CD4-positive, alpha-beta T cell (primary cell): Measurements from ENCODE around the gene GIPR. TPM values are rescaled to one million over a fixed set of nuclear protein-coding genes. Genes with fewer than 3 reads are reported as not detected.
"Not testable (repeated sequence)": the region's sequence is repeated elsewhere in the genome, so short reads cannot be mapped to it uniquely, and the experiment has no call there.

Experiments used
- ATAC-seq: fragments of 200-7000 bp; cut with Tn5 transposase; one replicate; pipeline ENCODE4 v1.10.0; 2022; ENCODE audit warnings: mild to moderate bottlenecking; ENCODE audit not compliant: poor library complexity
- CTCF ChIA-PET: fragments of 350-600 bp; sonication (Branson Sonifier 250); formaldehyde crosslinking; loops from one replicate; lab custom pipeline; 2021; ENCODE audit warnings: antibody characterized with exemption, inconsistent platforms; lab: Charles Lee
- POLR2A ChIA-PET: fragments of 350-600 bp; sonication (Branson Sonifier 250); formaldehyde crosslinking; loops from one replicate; lab custom pipeline; 2021; ENCODE audit warnings: antibody characterized with exemption, inconsistent platforms; lab: Charles Lee
- DNase-seq, 14 experiments: peaks; one replicate each; pipeline ENCODE4 v3.0.0-alpha.2; 2013 to 2020; ENCODE audit warnings: mixed read lengths in 2 of 14
- H3K27ac ChIP-seq, 2 donors: one replicate each; pipeline versions ENCODE4 v1.5.1 to v1.7.0; 2013; ENCODE audit warnings: low read length in 2 of 2, low read depth in 1 of 2, mild to moderate bottlenecking in 1 of 2
- H3K27me3 ChIP-seq, 2 experiments: 1 replicate in 1 of 2; 2 replicates in 1 of 2; pipeline versions ENCODE4 v1.6.1 to v1.7.0; 2013; ENCODE audit warnings: low read length in 2 of 2, control low read depth in 1 of 2, mild to moderate bottlenecking in 1 of 2, moderate library complexity in 1 of 2; ENCODE audit not compliant: insufficient read depth in 2 of 2, control insufficient read depth in 1 of 2
- H3K36me3 ChIP-seq: one replicate; pipeline ENCODE4 v1.6.1; 2013; ENCODE audit warnings: low read length, control low read depth; ENCODE audit not compliant: insufficient read depth
- H3K4me1 ChIP-seq: one replicate; pipeline ENCODE4 v1.6.1; 2013; ENCODE audit warnings: low read length, control low read depth; ENCODE audit not compliant: insufficient read depth
- H3K4me3 ChIP-seq: one replicate; pipeline ENCODE4 v1.5.1; 2013; ENCODE audit warnings: mild to moderate bottlenecking, low read length, moderate library complexity
- H3K9me3 ChIP-seq, 2 experiments: 1 replicate in 1 of 2; 2 replicates in 1 of 2; pipeline versions ENCODE4 v1.6.1 to v1.7.0; 2013; ENCODE audit warnings: low read length in 2 of 2, mild to moderate bottlenecking in 2 of 2, control low read depth in 1 of 2, moderate library complexity in 1 of 2; ENCODE audit not compliant: control insufficient read depth in 1 of 2, insufficient read depth in 1 of 2
- H3K27ac Mint-ChIP-seq: one replicate; pipeline ENCODE4 v1.8.0; 2020; ENCODE audit warnings: mixed read lengths
- H3K27me3 Mint-ChIP-seq: one replicate; pipeline ENCODE4 v1.8.0; 2021; ENCODE audit warnings: mixed read lengths
- H3K36me3 Mint-ChIP-seq: one replicate; pipeline ENCODE4 v1.8.0; 2021; ENCODE audit warnings: low read depth, mixed read lengths
- H3K4me1 Mint-ChIP-seq: one replicate; pipeline ENCODE4 v1.8.0; 2021; ENCODE audit warnings: low read depth, mixed read lengths
- H3K4me3 Mint-ChIP-seq: one replicate; pipeline ENCODE4 v1.8.0; 2020; ENCODE audit warnings: mild to moderate bottlenecking, mixed read lengths
- H3K9me3 Mint-ChIP-seq: one replicate; pipeline ENCODE4 v1.8.0; 2020; ENCODE audit warnings: mixed read lengths
- CTCF ChIP-seq: fragments of 200-600 bp; IDR thresholded peaks from one replicate; pipeline ENCODE4 v1.8.0; 2022; ENCODE audit warnings: antibody characterized with exemption, mild to moderate bottlenecking
- intact Hi-C, 2 experiments: fragments of 100-400 bp; cut with DNase I in 1 of 2; cut with micrococcal nuclease in 1 of 2; formaldehyde crosslinking; loops; one replicate each; pipeline versions ENCODE4 v1.15.1 to v1.9.0; 2023 to 2025; cut with DNase I, micrococcal nuclease
- total RNA-seq, 174 experiments: library from RNA in 2 of 174; stranded (reverse) in 2 of 174; gene quantifications; one replicate each; pipeline ENCODE4 v1.2.3 and lab custom pipeline; 2021 to 2026

Gene GIPR
- total RNA-seq, 2 experiments from 2014 or later, result 2.4 to 3.0 TPM

- POLR2A ChIA-PET, result interaction anchor here (0.5 to 2.2 kb wide), 4 partner anchors 9 to 220 kb away, joined by 3 to 17 read pairs (median 4); partner anchors contain the start of genes FBXO46, MYPOP, QPCTL and SNRPD2
- H3K9me3 Mint-ChIP-seq, result no peaks in the 10 kb centered on the region
- TF ChIP-seq CTCF, result no peak
- ATAC-seq, result no peak
- H3K27me3 Mint-ChIP-seq, result no peaks in the 10 kb centered on the region
- intact Hi-C loops, result loop anchor here in 1 of 2 experiments (5.0 kb wide), 1 partner anchor 160 kb away; no protein-coding TSS in a partner anchor
- Histone ChIP-seq H3K4me1 (peaks cover 24% of the 10 kb centered on the region), H3K9me3 (no peaks in the 10 kb centered on the region), H3K27ac (no peak overlapping the region), H3K4me3 (no peak overlapping the region), H3K27me3 (no peaks in the 10 kb centered on the region), H3K36me3 (peaks cover 34% of the 10 kb centered on the region)
- H3K4me1 Mint-ChIP-seq, result peaks cover 16% of the 10 kb centered on the region
- CTCF ChIA-PET, result interaction anchor here (0.6 to 6.0 kb wide), 6 partner anchors 8 to 39 kb away, joined by 3 to 35 read pairs (median 4); partner anchors contain the start of genes QPCTL and SNRPD2
- peaks cover 33% of the 10 kb centered on the region for H3K36me3 Mint-ChIP-seq
- DNase-seq, result no peak
- H3K4me3 Mint-ChIP-seq, result no peak overlapping the region
- no peak overlapping the region for H3K27ac Mint-ChIP-seq
These were observed 14.1 kb downstream of the GIPR start for GRCh38 chr19:45682117-45682516.

GRCh38 chr19:45682908-45683307, 14.9 kb downstream of the GIPR start:
- ATAC-seq (no peak), DNase-seq (no peak)
- H3K4me3 ChIP-seq, result no peak overlapping the region
- H3K27ac ChIP-seq, result no peak overlapping the region
- Mint-ChIP-seq H3K27ac (no peak overlapping the region), H3K36me3 (peaks cover 40% of the 10 kb centered on the region), H3K9me3 (no peaks in the 10 kb centered on the region), H3K27me3 (no peaks in the 10 kb centered on the region), H3K4me3 (no peak overlapping the region), H3K4me1 (peaks cover 9% of the 10 kb centered on the region)
- CTCF ChIA-PET, result interaction anchor here (1.2 to 6.0 kb wide), 2 partner anchors 10 to 40 kb away, joined by 5 to 35 read pairs; partner anchors contain the start of gene QPCTL
- H3K4me1 ChIP-seq, result peaks cover 16% of the 10 kb centered on the region
- TF ChIP-seq CTCF, result no peak
- H3K9me3 ChIP-seq, result no peaks in the 10 kb centered on the region
- H3K36me3 ChIP-seq, result peaks cover 42% of the 10 kb centered on the region
- intact Hi-C loops, result loop anchor here in 1 of 2 experiments (5.0 kb wide), 1 partner anchor 161 kb away; no protein-coding TSS in a partner anchor
- POLR2A ChIA-PET, result interaction anchor here (2.2 kb wide), 1 partner anchor 9 kb away, joined by 17 read pairs; the partner anchor contains the start of genes QPCTL and SNRPD2
- H3K27me3 ChIP-seq, result no peaks in the 10 kb centered on the region

GRCh38 chr19:45685045-45685444, 17.0 kb downstream of the GIPR start:
- H3K27ac ChIP-seq, H3K27me3 ChIP-seq, H3K9me3 Mint-ChIP-seq, POLR2A ChIA-PET, H3K27me3 Mint-ChIP-seq, H3K9me3 ChIP-seq, intact Hi-C loops, DNase-seq, CTCF ChIA-PET, H3K4me3 ChIP-seq, ATAC-seq, H3K4me3 Mint-ChIP-seq, H3K27ac Mint-ChIP-seq: not testable (repeated sequence)
- peaks cover 14% of the 10 kb centered on the region for H3K4me1 Mint-ChIP-seq
- Histone ChIP-seq H3K4me1 (peaks cover 22% of the 10 kb centered on the region), H3K36me3 (peaks cover 53% of the 10 kb centered on the region)
- peaks cover 53% of the 10 kb centered on the region for H3K36me3 Mint-ChIP-seq

- Histone ChIP-seq H3K4me3 (no peak overlapping the region), H3K27ac (no peak overlapping the region), H3K9me3 (no peaks in the 10 kb centered on the region), H3K4me1 (peaks cover 25% of the 10 kb centered on the region), H3K36me3 (peaks cover 53% of the 10 kb centered on the region), H3K27me3 (no peaks in the 10 kb centered on the region)
- ATAC-seq (no peak), DNase-seq (no peak)
- H3K4me3 Mint-ChIP-seq, result no peak overlapping the region
- CTCF ChIA-PET, result no interaction called here
- H3K4me1 Mint-ChIP-seq, result peaks cover 22% of the 10 kb centered on the region
- no peaks in the 10 kb centered on the region for H3K9me3 Mint-ChIP-seq
- H3K27me3 Mint-ChIP-seq, result no peaks in the 10 kb centered on the region
- intact Hi-C loops, result no loop called here
- POLR2A ChIA-PET, result no interaction called here
- H3K36me3 Mint-ChIP-seq, result peaks cover 60% of the 10 kb centered on the region
- TF ChIP-seq CTCF, result no peak
- no peak overlapping the region for H3K27ac Mint-ChIP-seq
These were observed 19.6 kb downstream of the GIPR start for GRCh38 chr19:45687599-45687998.
